GM20000 (cell line): ENCODE data around the gene EDN2.

Source experiments
- DNase-seq: peaks from one replicate; pipeline ENCODE4 v3.0.0; 2012; ENCODE audit warnings: low spot score
- TF ChIP-seq, protein P1 (sequence below): IDR thresholded peaks from 2 replicates; pipeline ENCODE4 v1.5.1; 2012; ENCODE audit warnings: mild to moderate bottlenecking, control low read depth; ENCODE audit errors: extremely low read depth, missing control alignments

The EDN2 gene

DNA sequence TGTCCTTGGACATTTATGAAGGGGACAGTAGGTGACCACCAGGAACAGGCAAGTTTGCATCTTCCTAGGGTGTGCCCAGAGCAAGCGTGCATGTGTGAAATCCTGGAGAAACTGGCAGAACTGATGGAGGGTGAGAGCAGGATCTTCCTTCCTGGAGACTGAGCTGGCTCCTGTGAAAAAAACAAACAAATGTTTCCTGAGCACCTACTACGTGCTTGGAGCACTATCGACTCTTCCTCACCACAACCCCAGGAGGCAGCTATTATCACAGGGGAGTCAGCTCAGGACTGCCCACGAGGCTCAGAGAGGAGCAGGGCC is 1.5 kb upstream of the EDN2 start:
- TF ChIP-seq, protein P1, sequence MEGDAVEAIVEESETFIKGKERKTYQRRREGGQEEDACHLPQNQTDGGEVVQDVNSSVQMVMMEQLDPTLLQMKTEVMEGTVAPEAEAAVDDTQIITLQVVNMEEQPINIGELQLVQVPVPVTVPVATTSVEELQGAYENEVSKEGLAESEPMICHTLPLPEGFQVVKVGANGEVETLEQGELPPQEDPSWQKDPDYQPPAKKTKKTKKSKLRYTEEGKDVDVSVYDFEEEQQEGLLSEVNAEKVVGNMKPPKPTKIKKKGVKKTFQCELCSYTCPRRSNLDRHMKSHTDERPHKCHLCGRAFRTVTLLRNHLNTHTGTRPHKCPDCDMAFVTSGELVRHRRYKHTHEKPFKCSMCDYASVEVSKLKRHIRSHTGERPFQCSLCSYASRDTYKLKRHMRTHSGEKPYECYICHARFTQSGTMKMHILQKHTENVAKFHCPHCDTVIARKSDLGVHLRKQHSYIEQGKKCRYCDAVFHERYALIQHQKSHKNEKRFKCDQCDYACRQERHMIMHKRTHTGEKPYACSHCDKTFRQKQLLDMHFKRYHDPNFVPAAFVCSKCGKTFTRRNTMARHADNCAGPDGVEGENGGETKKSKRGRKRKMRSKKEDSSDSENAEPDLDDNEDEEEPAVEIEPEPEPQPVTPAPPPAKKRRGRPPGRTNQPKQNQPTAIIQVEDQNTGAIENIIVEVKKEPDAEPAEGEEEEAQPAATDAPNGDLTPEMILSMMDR, result no peak
- no peak for DNase-seq

DNA sequence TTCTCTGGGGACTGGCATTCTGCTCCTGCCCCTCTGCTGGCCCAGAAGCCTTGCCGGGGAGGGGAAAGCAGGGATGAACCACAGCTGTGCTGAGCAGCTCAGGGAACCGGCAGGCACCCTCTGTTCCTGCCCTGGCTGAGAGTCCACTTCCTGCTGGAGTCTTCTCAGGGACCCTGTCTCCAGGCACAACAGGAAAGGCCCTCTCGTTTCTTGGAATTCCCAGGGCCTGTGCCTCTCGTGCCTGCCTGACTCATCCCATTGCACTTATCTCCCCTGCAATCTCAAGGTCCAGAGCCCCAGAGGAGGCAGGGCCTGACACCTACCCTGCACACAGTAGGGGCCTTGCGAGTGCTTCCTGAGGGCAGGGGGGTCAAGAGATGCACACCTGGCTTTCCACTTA is 1.1 kb upstream of the EDN2 start:
- TF ChIP-seq, protein P1, result no peak
- DNase-seq, result no peak

DNA sequence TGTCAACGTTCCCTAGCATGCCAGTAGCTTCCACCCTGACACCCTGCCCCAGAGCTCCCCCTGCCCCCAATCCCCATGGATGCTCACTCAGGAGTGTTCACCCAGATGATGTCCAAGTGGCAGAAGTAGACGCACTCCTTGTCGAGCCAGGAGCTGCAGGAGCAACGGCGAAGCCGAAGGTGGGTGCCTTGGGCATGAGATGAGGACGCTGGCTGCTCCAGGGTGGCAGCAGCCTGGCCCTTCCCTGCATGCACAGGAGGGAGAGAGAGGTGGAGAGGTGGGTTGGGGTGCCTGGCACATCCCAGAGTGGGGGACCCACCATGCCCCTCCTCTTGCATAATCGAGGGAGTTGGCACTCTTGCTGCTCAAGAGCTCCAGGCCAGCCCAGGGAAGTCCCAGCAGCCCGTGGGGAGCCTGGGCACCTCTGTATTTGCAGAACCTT is 502 bp downstream of the EDN2 start:
- no peak for DNase-seq
- TF ChIP-seq, protein P1, result no peak

DNA sequence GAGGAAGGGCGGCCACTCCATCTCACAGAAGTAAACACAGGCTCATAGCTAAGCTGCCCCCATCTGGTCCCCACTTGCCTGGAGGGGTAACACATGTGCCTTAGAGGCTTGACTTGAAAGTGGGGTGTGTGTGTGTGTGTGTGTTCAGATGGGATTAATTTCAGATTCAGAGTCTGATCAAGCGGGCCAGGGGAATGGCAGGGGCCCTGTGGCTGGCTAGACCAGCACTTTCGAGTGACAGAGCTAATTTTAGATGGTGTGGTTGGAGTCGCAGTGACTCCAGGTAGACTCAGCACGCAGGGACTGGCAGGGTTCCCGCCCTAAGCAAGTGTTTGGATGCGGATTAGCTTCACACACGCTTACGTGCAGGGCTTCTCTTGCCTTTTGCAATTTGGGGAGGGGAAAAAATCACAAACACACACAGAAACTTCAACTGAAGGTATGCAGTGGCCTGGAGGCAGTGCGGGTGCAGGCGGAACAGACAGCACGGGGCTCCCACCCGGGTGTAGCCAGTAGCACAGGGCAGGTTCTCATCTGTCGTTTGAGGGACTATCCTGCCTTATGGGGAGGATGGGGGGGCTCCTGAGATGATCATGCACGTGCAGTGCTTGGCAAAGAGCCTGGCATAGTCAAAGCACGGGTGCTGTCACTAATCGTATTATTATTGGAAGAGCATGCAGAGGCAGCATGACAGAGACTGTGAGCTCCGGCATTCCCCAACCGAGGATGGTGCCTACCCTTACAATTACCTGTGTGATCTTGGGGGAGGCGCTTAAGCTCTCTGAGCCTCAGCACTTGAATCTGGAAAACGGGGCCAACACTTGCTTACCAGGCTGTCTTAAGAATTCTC is 1.3 kb downstream of the EDN2 start:
- TF ChIP-seq, protein P1, result no peak
- DNase-seq, result no peak

DNA sequence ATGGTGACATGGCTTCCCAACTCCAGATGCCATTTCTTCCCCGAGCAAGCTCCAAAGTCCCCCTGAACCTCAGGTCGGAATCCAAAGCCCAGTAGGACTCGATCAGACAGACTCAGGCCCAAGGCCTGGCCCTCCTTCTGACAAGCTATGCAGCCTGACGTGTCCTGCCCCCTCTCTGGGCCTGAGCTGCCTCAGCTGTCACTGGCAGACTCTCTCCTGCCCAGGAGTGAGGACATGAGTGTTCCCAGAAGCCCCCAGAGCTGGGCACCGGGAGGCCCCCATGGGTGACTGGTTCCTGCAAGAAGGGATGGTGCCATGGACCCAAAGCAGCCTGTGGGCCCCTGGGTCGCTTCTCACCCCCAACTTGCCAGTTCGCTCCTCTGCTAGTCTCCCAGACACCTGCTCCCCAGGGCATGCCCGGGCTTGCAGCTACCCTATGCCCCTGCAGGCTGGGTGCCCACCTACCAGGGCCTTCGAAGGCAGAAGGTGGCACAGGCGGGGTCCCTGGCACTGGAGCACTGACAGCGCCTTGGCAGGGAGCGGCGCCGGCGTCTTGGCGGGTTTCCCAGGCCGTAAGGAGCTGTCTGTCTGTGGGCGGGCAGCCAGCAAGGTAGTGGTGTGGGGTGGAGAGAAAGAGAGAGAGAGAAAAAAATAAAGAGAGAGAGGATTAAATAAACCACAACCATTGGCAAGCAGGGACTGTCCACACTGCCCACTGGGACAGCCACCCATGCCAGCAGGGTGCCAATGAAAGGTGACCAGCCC is 2.3 kb downstream of the EDN2 start:
- no peak for DNase-seq
- TF ChIP-seq, protein P1, result no peak

DNA sequence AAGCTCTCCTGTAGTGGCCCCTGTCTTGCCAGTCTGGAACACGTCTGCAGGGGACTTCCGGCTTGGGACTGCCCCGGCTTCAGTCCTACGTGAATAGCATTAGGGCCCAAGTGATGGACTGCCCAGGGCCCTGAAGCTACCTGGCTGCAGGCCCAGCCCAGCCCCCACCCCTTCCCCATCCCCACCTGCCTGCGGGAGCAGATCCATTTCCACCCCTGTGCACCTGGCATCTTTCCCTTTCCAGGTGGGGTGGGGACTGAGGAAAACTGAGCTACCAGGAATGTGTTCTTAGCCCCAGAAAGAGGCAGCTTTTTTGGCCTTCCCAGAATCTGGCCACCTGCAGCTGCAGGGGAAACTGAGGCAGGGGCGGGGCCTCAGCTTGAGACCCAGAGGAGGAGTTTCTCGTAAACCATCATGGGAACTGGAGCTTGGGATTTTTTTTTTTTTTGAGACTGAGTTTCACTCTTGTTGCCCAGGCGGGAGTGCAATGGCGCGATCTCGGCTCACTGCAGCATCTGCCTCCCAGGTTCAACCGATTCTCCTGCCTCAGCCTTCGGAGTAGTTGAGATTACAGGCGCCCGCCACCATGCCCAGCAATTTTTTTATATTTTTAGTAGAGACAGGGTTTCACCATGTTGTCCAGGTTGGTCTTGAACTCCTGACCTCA is 3.2 kb downstream of the EDN2 start:
- TF ChIP-seq, protein P1, result no peak
- DNase-seq, result no peak
